Measurements from ENCODE around the gene GPR15.

The GPR15 gene

DNA sequence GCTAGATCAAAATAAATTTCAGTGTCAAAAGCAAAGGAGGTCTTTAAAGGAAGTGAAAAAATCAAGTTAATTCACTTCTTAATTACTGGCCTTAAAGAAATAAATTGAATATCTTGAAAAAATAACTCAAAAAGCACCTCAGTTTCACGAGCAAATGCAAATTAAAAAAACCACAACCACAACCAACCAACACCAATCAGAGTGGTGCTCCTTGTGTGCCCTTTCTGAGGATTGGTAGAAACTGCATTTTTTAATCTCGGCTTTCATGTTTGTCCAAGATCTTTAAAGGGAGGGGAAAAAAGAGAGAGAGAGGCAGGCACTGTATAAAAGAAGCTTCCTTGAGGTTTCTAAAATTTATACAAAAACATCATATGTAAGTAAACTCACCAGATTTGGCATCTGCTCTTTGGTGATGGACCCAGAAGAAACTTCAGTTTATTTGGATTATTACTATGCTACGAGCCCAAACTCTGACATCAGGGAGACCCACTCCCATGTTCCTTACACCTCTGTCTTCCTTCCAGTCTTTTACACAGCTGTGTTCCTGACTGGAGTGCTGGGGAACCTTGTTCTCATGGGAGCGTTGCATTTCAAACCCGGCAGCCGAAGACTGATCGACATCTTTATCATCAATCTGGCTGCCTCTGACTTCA lies at the start of gene GPR15:
Gene GPR15, plus strand, starts transcription at position 357 of the 653 bp plus-strand sequence. Its CDS starts 56 bp downstream, at position 413.
- Histone ChIP-seq H3K9ac (ENCODE audit: low read depth in 1 of 2, low read length in 2 of 2) (peak within 1 kb of the TSS in 1 of 2 donors; percentile 3), H3K4me1 (ENCODE audit: control insufficient read depth in 1 of 2, insufficient read depth in 2 of 2, low read length in 2 of 2) (peaks cover 0 to 4% of the 10 kb centered on the region in 2 donors), H3K4me3 (ENCODE audit: low read depth in 1 of 2, low read length in 2 of 2) (peak within 1 kb of the TSS in 1 of 2 donors; percentile 23), H3K36me3 (ENCODE audit: control insufficient read depth in 1 of 2, insufficient read depth in 2 of 2, low read length in 2 of 2) (no peaks in the 10 kb centered on the region), H3K27me3 (ENCODE audit: control insufficient read depth in 1 of 2, insufficient read depth in 2 of 2, low read length in 2 of 2) (no peaks in the 10 kb centered on the region), H3K9me3 (ENCODE audit: control insufficient read depth in 1 of 2, low read length in 2 of 2) (no peaks in the 10 kb centered on the region), H3K27ac (ENCODE audit: low read depth, low read length) (peak within 1 kb of the TSS; percentile 1)

DNA sequence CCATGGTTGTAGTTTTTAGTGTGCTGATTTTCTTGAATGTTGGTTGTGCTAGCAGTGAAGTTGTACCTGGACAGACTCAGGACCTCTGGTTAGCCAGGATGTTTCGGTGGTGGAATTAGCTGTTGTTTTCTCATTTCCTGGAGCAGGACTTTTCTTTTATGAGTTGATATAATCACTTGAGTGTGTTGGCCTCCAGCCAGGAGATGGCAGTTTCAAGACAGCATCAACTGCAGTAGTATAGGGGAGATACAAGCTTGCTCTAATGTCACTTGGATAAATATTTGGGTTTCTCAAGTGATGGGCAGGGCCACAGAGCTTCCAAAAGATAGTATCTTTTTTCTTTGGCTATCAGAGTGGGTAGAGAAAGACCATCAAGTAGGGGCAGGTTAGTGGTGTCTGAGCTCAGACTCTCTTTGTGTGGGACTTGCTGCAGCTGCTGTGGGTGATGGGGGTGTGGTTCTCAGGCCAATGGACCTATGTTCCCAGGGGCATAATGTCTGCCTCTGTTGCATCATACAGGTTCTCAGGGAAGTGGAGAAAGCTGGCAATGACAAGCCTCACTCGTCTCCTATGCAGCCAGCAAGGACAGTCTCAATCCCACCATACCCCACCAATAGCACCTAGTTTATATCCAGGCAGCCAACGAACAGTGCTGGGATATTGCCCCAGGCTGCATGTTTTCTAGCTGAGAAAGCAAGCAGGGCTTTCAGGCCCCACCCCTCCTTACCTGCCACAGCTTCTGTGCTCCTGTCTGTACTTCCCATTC lies 48.9 kb upstream of the GPR15 start:
- Histone ChIP-seq H3K27ac (ENCODE audit: low read depth, low read length) (no peak overlapping the region), H3K4me3 (ENCODE audit: low read depth in 1 of 2, low read length in 2 of 2) (no peak overlapping the region), H3K9ac (ENCODE audit: low read depth in 1 of 2, low read length in 2 of 2) (no peak overlapping the region), H3K27me3 (ENCODE audit: control insufficient read depth in 1 of 2, insufficient read depth in 2 of 2, low read length in 2 of 2) (no peaks in the 10 kb centered on the region), H3K36me3 (ENCODE audit: control insufficient read depth in 1 of 2, insufficient read depth in 2 of 2, low read length in 2 of 2) (no peaks in the 10 kb centered on the region), H3K4me1 (ENCODE audit: control insufficient read depth in 1 of 2, insufficient read depth in 2 of 2, low read length in 2 of 2) (no peaks in the 10 kb centered on the region), H3K9me3 (ENCODE audit: control insufficient read depth in 1 of 2, low read length in 2 of 2) (peaks cover 3 to 4% of the 10 kb centered on the region in 2 donors)

DNA sequence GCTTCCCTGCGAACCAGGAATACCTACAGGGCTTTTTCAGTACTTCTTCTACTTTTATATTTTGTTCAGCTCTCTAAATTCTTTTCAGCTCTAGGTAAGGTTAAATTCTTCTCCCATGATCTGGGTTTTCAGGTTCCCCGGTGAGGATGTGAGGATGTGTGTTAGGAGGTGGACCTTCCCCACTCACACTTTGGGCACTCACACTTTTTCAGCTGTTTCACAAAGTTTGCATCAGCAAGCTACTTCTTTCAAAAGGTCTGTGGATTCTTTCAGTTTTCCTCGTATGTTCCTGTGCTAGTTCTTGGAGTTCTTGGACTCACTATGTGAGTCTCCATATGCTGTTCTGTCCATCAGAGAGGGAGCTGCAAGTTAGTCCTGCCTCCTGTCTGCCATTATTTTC lies 48.2 kb upstream of the GPR15 start:
- Histone ChIP-seq H3K4me1 (ENCODE audit: control insufficient read depth in 1 of 2, insufficient read depth in 2 of 2, low read length in 2 of 2) (no peaks in the 10 kb centered on the region), H3K36me3 (ENCODE audit: control insufficient read depth in 1 of 2, insufficient read depth in 2 of 2, low read length in 2 of 2) (no peaks in the 10 kb centered on the region), H3K4me3 (ENCODE audit: low read depth in 1 of 2, low read length in 2 of 2) (no peak overlapping the region), H3K27me3 (ENCODE audit: control insufficient read depth in 1 of 2, insufficient read depth in 2 of 2, low read length in 2 of 2) (no peaks in the 10 kb centered on the region), H3K9ac (ENCODE audit: low read depth in 1 of 2, low read length in 2 of 2) (no peak overlapping the region), H3K27ac (ENCODE audit: low read depth, low read length) (no peak overlapping the region), H3K9me3 (ENCODE audit: control insufficient read depth in 1 of 2, low read length in 2 of 2) (peaks cover 0 to 4% of the 10 kb centered on the region in 2 donors)

GRCh38 chr3:98497381-98497780 lies 34.4 kb upstream of the GPR15 start, which contains the start of gene OR5K2:
Gene OR5K2, plus strand, starts transcription at chr3:98497681. Its CDS starts 0 bp downstream, at chr3:98497681.
- Histone ChIP-seq H3K4me3 (ENCODE audit: low read depth in 1 of 2, low read length in 2 of 2) (no peak within 1 kb of the TSS), H3K36me3 (ENCODE audit: control insufficient read depth in 1 of 2, insufficient read depth in 2 of 2, low read length in 2 of 2) (no peaks in the 10 kb centered on the region), H3K27me3 (ENCODE audit: control insufficient read depth in 1 of 2, insufficient read depth in 2 of 2, low read length in 2 of 2) (no peaks in the 10 kb centered on the region), H3K4me1 (ENCODE audit: control insufficient read depth in 1 of 2, insufficient read depth in 2 of 2, low read length in 2 of 2) (no peaks in the 10 kb centered on the region), H3K27ac (ENCODE audit: low read depth, low read length) (no peak within 1 kb of the TSS), H3K9ac (ENCODE audit: low read depth in 1 of 2, low read length in 2 of 2) (no peak within 1 kb of the TSS), H3K9me3 (ENCODE audit: control insufficient read depth in 1 of 2, low read length in 2 of 2) (no peaks in the 10 kb centered on the region)

- H3K27me3 ChIP-seq (ENCODE audit: control insufficient read depth in 1 of 2, insufficient read depth in 2 of 2, low read length in 2 of 2), result no peaks in the 10 kb centered on the region
- H3K9ac ChIP-seq (ENCODE audit: low read depth in 1 of 2, low read length in 2 of 2), result no peak overlapping the region
- no peaks in the 10 kb centered on the region for H3K9me3 ChIP-seq (ENCODE audit: control insufficient read depth in 1 of 2, low read length in 2 of 2)
- no peak overlapping the region for H3K27ac ChIP-seq (ENCODE audit: low read depth, low read length)
- no peaks in the 10 kb centered on the region for H3K4me1 ChIP-seq (ENCODE audit: control insufficient read depth in 1 of 2, insufficient read depth in 2 of 2, low read length in 2 of 2)
- no peaks in the 10 kb centered on the region for H3K36me3 ChIP-seq (ENCODE audit: control insufficient read depth in 1 of 2, insufficient read depth in 2 of 2, low read length in 2 of 2)
- no peak overlapping the region for H3K4me3 ChIP-seq (ENCODE audit: low read depth in 1 of 2, low read length in 2 of 2)
Measured at GRCh38 chr3:98500019-98500418, 31.8 kb upstream of the GPR15 start.

- Histone ChIP-seq H3K36me3 (ENCODE audit: control insufficient read depth in 1 of 2, insufficient read depth in 2 of 2, low read length in 2 of 2) (no peaks in the 10 kb centered on the region), H3K27me3 (ENCODE audit: control insufficient read depth in 1 of 2, insufficient read depth in 2 of 2, low read length in 2 of 2) (no peaks in the 10 kb centered on the region), H3K4me1 (ENCODE audit: control insufficient read depth in 1 of 2, insufficient read depth in 2 of 2, low read length in 2 of 2) (no peaks in the 10 kb centered on the region), H3K9ac (ENCODE audit: low read depth in 1 of 2, low read length in 2 of 2) (no peak overlapping the region), H3K9me3 (ENCODE audit: control insufficient read depth in 1 of 2, low read length in 2 of 2) (no peaks in the 10 kb centered on the region), H3K27ac (ENCODE audit: low read depth, low read length) (no peak overlapping the region), H3K4me3 (ENCODE audit: low read depth in 1 of 2, low read length in 2 of 2) (no peak overlapping the region)
Measured at GRCh38 chr3:98501270-98501669, 30.5 kb upstream of the GPR15 start.

GRCh38 chr3:98501863-98502576 lies 29.8 kb upstream of the GPR15 start:
- Histone ChIP-seq H3K4me1 (ENCODE audit: control insufficient read depth in 1 of 2, insufficient read depth in 2 of 2, low read length in 2 of 2) (no peaks in the 10 kb centered on the region), H3K27me3 (ENCODE audit: control insufficient read depth in 1 of 2, insufficient read depth in 2 of 2, low read length in 2 of 2) (no peaks in the 10 kb centered on the region), H3K9ac (ENCODE audit: low read depth in 1 of 2, low read length in 2 of 2) (no peak overlapping the region), H3K4me3 (ENCODE audit: low read depth in 1 of 2, low read length in 2 of 2) (no peak overlapping the region), H3K27ac (ENCODE audit: low read depth, low read length) (no peak overlapping the region), H3K9me3 (ENCODE audit: control insufficient read depth in 1 of 2, low read length in 2 of 2) (no peaks in the 10 kb centered on the region), H3K36me3 (ENCODE audit: control insufficient read depth in 1 of 2, insufficient read depth in 2 of 2, low read length in 2 of 2) (no peaks in the 10 kb centered on the region)

DNA sequence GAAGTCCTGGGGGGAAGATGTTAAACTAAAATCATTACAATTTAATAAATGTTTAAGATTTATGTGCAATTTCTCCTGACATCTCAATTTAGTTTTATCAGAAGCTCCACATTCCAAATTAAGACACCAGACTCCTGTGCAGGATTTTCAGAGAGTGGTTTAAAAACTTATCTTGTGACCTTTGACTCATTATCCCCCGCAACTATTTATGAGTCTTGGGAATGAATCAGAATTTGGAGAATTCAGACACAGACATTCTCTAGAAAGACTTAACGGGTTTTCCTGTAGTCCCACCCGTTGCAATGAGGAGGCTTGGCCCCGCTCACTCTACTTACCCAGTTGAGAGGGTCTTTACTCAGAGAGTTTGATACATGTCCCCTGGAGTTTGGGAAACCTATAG lies 27.2 kb upstream of the GPR15 start:
- no peak overlapping the region for H3K4me3 ChIP-seq (ENCODE audit: low read depth in 1 of 2, low read length in 2 of 2)
- H3K27me3 ChIP-seq (ENCODE audit: control insufficient read depth in 1 of 2, insufficient read depth in 2 of 2, low read length in 2 of 2), result no peaks in the 10 kb centered on the region
- H3K9me3 ChIP-seq (ENCODE audit: control insufficient read depth in 1 of 2, low read length in 2 of 2), result no peaks in the 10 kb centered on the region
- H3K9ac ChIP-seq (ENCODE audit: low read depth in 1 of 2, low read length in 2 of 2), result no peak overlapping the region
- H3K36me3 ChIP-seq (ENCODE audit: control insufficient read depth in 1 of 2, insufficient read depth in 2 of 2, low read length in 2 of 2), result no peaks in the 10 kb centered on the region
- H3K27ac ChIP-seq (ENCODE audit: low read depth, low read length), result no peak overlapping the region
- H3K4me1 ChIP-seq (ENCODE audit: control insufficient read depth in 1 of 2, insufficient read depth in 2 of 2, low read length in 2 of 2), result no peaks in the 10 kb centered on the region

DNA sequence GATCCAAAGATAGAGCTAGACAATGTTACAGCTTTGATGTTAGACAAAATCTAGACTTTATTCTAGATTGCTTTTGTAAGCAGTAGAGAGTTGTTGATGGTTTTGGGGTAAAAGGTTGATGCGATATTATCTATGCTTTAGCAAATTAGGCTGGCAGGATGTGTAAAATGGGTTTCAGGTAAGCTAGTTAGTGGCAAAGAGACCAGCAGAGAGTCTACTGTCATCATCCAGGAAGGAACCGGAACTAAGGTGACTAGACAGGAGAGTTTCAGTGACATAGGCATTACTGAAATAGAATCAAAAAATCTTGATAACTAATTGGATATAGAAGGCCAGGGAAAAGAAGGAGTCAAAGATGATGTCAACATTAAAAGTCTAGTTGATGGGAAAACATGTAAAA lies 23.2 kb upstream of the GPR15 start:
- H3K4me3 ChIP-seq (ENCODE audit: low read depth in 1 of 2, low read length in 2 of 2), result no peak overlapping the region
- no peak overlapping the region for H3K9ac ChIP-seq (ENCODE audit: low read depth in 1 of 2, low read length in 2 of 2)
- no peaks in the 10 kb centered on the region for H3K36me3 ChIP-seq (ENCODE audit: control insufficient read depth in 1 of 2, insufficient read depth in 2 of 2, low read length in 2 of 2)
- H3K27ac ChIP-seq (ENCODE audit: low read depth, low read length), result no peak overlapping the region
- no peaks in the 10 kb centered on the region for H3K4me1 ChIP-seq (ENCODE audit: control insufficient read depth in 1 of 2, insufficient read depth in 2 of 2, low read length in 2 of 2)
- no peaks in the 10 kb centered on the region for H3K27me3 ChIP-seq (ENCODE audit: control insufficient read depth in 1 of 2, insufficient read depth in 2 of 2, low read length in 2 of 2)
- no peaks in the 10 kb centered on the region for H3K9me3 ChIP-seq (ENCODE audit: control insufficient read depth in 1 of 2, low read length in 2 of 2)

DNA sequence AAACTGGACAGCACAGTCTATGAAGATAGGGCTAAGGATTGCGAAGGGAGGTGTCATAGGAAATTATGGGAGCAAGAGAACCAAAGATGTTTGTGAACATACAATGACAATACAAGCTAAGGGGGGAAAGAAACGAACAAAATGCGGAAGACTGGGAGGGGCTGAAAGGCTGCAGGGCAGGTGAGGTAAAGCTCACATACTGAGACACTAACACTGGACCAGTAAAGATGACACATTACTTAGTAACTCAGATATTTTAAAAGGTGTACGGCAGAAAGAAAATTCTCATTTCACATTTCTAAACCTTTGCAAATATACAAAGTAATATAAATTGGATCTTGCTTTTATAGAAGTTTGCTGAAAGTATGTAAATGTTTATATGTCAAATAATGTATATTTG lies 19.2 kb upstream of the GPR15 start:
- peaks cover 15 to 18% of the 10 kb centered on the region in 2 donors for H3K36me3 ChIP-seq (ENCODE audit: control insufficient read depth in 1 of 2, insufficient read depth in 2 of 2, low read length in 2 of 2)
- H3K9me3 ChIP-seq (ENCODE audit: control insufficient read depth in 1 of 2, low read length in 2 of 2), result no peaks in the 10 kb centered on the region
- H3K4me1 ChIP-seq (ENCODE audit: control insufficient read depth in 1 of 2, insufficient read depth in 2 of 2, low read length in 2 of 2), result no peaks in the 10 kb centered on the region
- no peaks in the 10 kb centered on the region for H3K27me3 ChIP-seq (ENCODE audit: control insufficient read depth in 1 of 2, insufficient read depth in 2 of 2, low read length in 2 of 2)
- H3K9ac ChIP-seq (ENCODE audit: low read depth in 1 of 2, low read length in 2 of 2), result no peak overlapping the region
- H3K4me3 ChIP-seq (ENCODE audit: low read depth in 1 of 2, low read length in 2 of 2), result no peak overlapping the region
- H3K27ac ChIP-seq (ENCODE audit: low read depth, low read length), result no peak overlapping the region

Measured in duodenal mucosa (tissue), 2 donors.